ENCODE measurements around the gene ITIH2. TPM values are rescaled to one million over a fixed set of nuclear protein-coding genes. Genes with fewer than 3 reads are reported as not detected.
"Not testable (repeated sequence)": the region's sequence is repeated elsewhere in the genome, so short reads cannot be mapped to it uniquely, and the experiment has no call there.

The ITIH2 gene
- total RNA-seq, 1 donor from 2014 or later, result not detected

- no peaks in the 10 kb centered on the region for H3K4me1 Mint-ChIP-seq (ENCODE audit: low read depth)
- peaks cover 32% of the 10 kb centered on the region for H3K27me3 Mint-ChIP-seq (ENCODE audit: insufficient read depth)
- H3K27ac Mint-ChIP-seq, result no peak overlapping the region
- DNase-seq (ENCODE audit: low spot score), result no peak
- H3K4me3 Mint-ChIP-seq, result no peak overlapping the region
- H3K9me3 Mint-ChIP-seq, result no peaks in the 10 kb centered on the region
- no peaks in the 10 kb centered on the region for H3K36me3 Mint-ChIP-seq (ENCODE audit: low read depth)
- intact Hi-C loops (cut with micrococcal nuclease), result no loop called here
Measured at GRCh38 chr10:7679256-7679655, 23.9 kb upstream of the ITIH2 start.

GRCh38 chr10:7680078-7680477 is 23.0 kb upstream of the ITIH2 start:
- H3K36me3 Mint-ChIP-seq (ENCODE audit: low read depth); intact Hi-C loops (cut with micrococcal nuclease); H3K9me3 Mint-ChIP-seq: not testable (repeated sequence)

GRCh38 chr10:7686351-7687171 is 16.6 kb upstream of the ITIH2 start:
- H3K4me1 Mint-ChIP-seq (ENCODE audit: low read depth), result peaks cover 16% of the 10 kb centered on the region
- no peak for DNase-seq (ENCODE audit: low spot score)
- no peak overlapping the region for H3K27ac Mint-ChIP-seq
- intact Hi-C loops (cut with micrococcal nuclease), result loop anchor here (1.0 to 5.0 kb wide), 6 partner anchors 161 to 1618 kb away; no protein-coding TSS in a partner anchor
- peaks cover 29% of the 10 kb centered on the region for H3K27me3 Mint-ChIP-seq (ENCODE audit: insufficient read depth)
- H3K4me3 Mint-ChIP-seq, result no peak overlapping the region
- H3K9me3 Mint-ChIP-seq, result peaks cover 30% of the 10 kb centered on the region
- H3K36me3 Mint-ChIP-seq (ENCODE audit: low read depth), result peaks cover 4% of the 10 kb centered on the region

More at GRCh38 chr10:7680078-7680477, 23.0 kb upstream of the ITIH2 start:
- not testable (repeated sequence) for H3K27ac Mint-ChIP-seq; DNase-seq (ENCODE audit: low spot score); H3K4me3 Mint-ChIP-seq; H3K4me1 Mint-ChIP-seq (ENCODE audit: low read depth)
- peaks cover 36% of the 10 kb centered on the region for H3K27me3 Mint-ChIP-seq (ENCODE audit: insufficient read depth)

- H3K9me3 Mint-ChIP-seq, result peaks cover 34% of the 10 kb centered on the region
- H3K4me1 Mint-ChIP-seq (ENCODE audit: low read depth), result peaks cover 19% of the 10 kb centered on the region
- DNase-seq (ENCODE audit: low spot score), result peak; percentile 66
- intact Hi-C loops (cut with micrococcal nuclease), result loop anchor here (1.0 to 5.0 kb wide), 6 partner anchors 162 to 1617 kb away; no protein-coding TSS in a partner anchor
- no peak overlapping the region for H3K4me3 Mint-ChIP-seq
- H3K27me3 Mint-ChIP-seq (ENCODE audit: insufficient read depth), result peaks cover 28% of the 10 kb centered on the region
- H3K36me3 Mint-ChIP-seq (ENCODE audit: low read depth), result peaks cover 4% of the 10 kb centered on the region
- no peak overlapping the region for H3K27ac Mint-ChIP-seq
Measured at GRCh38 chr10:7687228-7687907, 15.7 kb upstream of the ITIH2 start.

GRCh38 chr10:7689591-7689990 is 13.5 kb upstream of the ITIH2 start:
- DNase-seq (ENCODE audit: low spot score), result no peak
- H3K4me1 Mint-ChIP-seq (ENCODE audit: low read depth), result peaks cover 19% of the 10 kb centered on the region
- H3K36me3 Mint-ChIP-seq (ENCODE audit: low read depth), result peaks cover 6% of the 10 kb centered on the region
- peaks cover 42% of the 10 kb centered on the region for H3K9me3 Mint-ChIP-seq
- peaks cover 8% of the 10 kb centered on the region for H3K27me3 Mint-ChIP-seq (ENCODE audit: insufficient read depth)
- intact Hi-C loops (cut with micrococcal nuclease), result loop anchor here (5.0 kb wide), 3 partner anchors 272 to 1272 kb away; no protein-coding TSS in a partner anchor
- H3K27ac Mint-ChIP-seq, result no peak overlapping the region
- H3K4me3 Mint-ChIP-seq, result no peak overlapping the region

- H3K27me3 Mint-ChIP-seq (ENCODE audit: insufficient read depth); H3K36me3 Mint-ChIP-seq (ENCODE audit: low read depth); intact Hi-C loops (cut with micrococcal nuclease); H3K4me3 Mint-ChIP-seq; H3K27ac Mint-ChIP-seq: not testable (repeated sequence)
- Mint-ChIP-seq H3K4me1 (ENCODE audit: low read depth) (peaks cover 19% of the 10 kb centered on the region), H3K9me3 (peaks cover 42% of the 10 kb centered on the region)
- DNase-seq (ENCODE audit: low spot score), result peak; percentile 22
Measured at GRCh38 chr10:7690885-7691597, 12.1 kb upstream of the ITIH2 start.

GRCh38 chr10:7692368-7692767 is 10.7 kb upstream of the ITIH2 start:
- intact Hi-C loops (cut with micrococcal nuclease); H3K27ac Mint-ChIP-seq; H3K27me3 Mint-ChIP-seq (ENCODE audit: insufficient read depth); H3K4me3 Mint-ChIP-seq; DNase-seq (ENCODE audit: low spot score); H3K36me3 Mint-ChIP-seq (ENCODE audit: low read depth): not testable (repeated sequence)
- Mint-ChIP-seq H3K4me1 (ENCODE audit: low read depth) (peaks cover 14% of the 10 kb centered on the region), H3K9me3 (peaks cover 42% of the 10 kb centered on the region)

- H3K36me3 Mint-ChIP-seq (ENCODE audit: low read depth); H3K4me3 Mint-ChIP-seq; H3K27ac Mint-ChIP-seq; intact Hi-C loops (cut with micrococcal nuclease); H3K27me3 Mint-ChIP-seq (ENCODE audit: insufficient read depth); DNase-seq (ENCODE audit: low spot score): not testable (repeated sequence)
- Mint-ChIP-seq H3K9me3 (peaks cover 42% of the 10 kb centered on the region), H3K4me1 (ENCODE audit: low read depth) (peaks cover 10% of the 10 kb centered on the region)
Measured at GRCh38 chr10:7693194-7693593, 9.9 kb upstream of the ITIH2 start.

GRCh38 chr10:7696545-7696944 is 6.6 kb upstream of the ITIH2 start:
- Mint-ChIP-seq H3K4me3 (no peak overlapping the region), H3K4me1 (ENCODE audit: low read depth) (peaks cover 3% of the 10 kb centered on the region), H3K27me3 (ENCODE audit: insufficient read depth) (peaks cover 4% of the 10 kb centered on the region), H3K27ac (no peak overlapping the region), H3K36me3 (ENCODE audit: low read depth) (peaks cover 2% of the 10 kb centered on the region), H3K9me3 (peaks cover 12% of the 10 kb centered on the region)
- intact Hi-C loops (cut with micrococcal nuclease), result no loop called here
- DNase-seq (ENCODE audit: low spot score), result no peak

GRCh38 chr10:7697426-7697825 is 5.7 kb upstream of the ITIH2 start:
- H3K9me3 Mint-ChIP-seq, result peaks cover 8% of the 10 kb centered on the region
- peaks cover 4% of the 10 kb centered on the region for H3K27me3 Mint-ChIP-seq (ENCODE audit: insufficient read depth)
- no peaks in the 10 kb centered on the region for H3K4me1 Mint-ChIP-seq (ENCODE audit: low read depth)
- no peak overlapping the region for H3K27ac Mint-ChIP-seq
- H3K4me3 Mint-ChIP-seq, result no peak overlapping the region
- intact Hi-C loops (cut with micrococcal nuclease), result no loop called here
- peaks cover 2% of the 10 kb centered on the region for H3K36me3 Mint-ChIP-seq (ENCODE audit: low read depth)
- DNase-seq (ENCODE audit: low spot score), result no peak

GRCh38 chr10:7700577-7701125 is 2.5 kb upstream of the ITIH2 start:
- no peak overlapping the region for H3K4me3 Mint-ChIP-seq
- intact Hi-C loops (cut with micrococcal nuclease), result no loop called here
- no peaks in the 10 kb centered on the region for H3K9me3 Mint-ChIP-seq
- H3K36me3 Mint-ChIP-seq (ENCODE audit: low read depth), result no peaks in the 10 kb centered on the region
- no peak overlapping the region for H3K27ac Mint-ChIP-seq
- DNase-seq (ENCODE audit: low spot score), result no peak
- H3K27me3 Mint-ChIP-seq (ENCODE audit: insufficient read depth), result peaks cover 16% of the 10 kb centered on the region
- H3K4me1 Mint-ChIP-seq (ENCODE audit: low read depth), result no peaks in the 10 kb centered on the region

GRCh38 chr10:7701158-7701742 is 1.9 kb upstream of the ITIH2 start:
- no peak overlapping the region for H3K27ac Mint-ChIP-seq
- no peaks in the 10 kb centered on the region for H3K9me3 Mint-ChIP-seq
- H3K4me3 Mint-ChIP-seq, result no peak overlapping the region
- no peaks in the 10 kb centered on the region for H3K4me1 Mint-ChIP-seq (ENCODE audit: low read depth)
- H3K27me3 Mint-ChIP-seq (ENCODE audit: insufficient read depth), result peaks cover 18% of the 10 kb centered on the region
- DNase-seq (ENCODE audit: low spot score), result no peak
- H3K36me3 Mint-ChIP-seq (ENCODE audit: low read depth), result no peaks in the 10 kb centered on the region
- intact Hi-C loops (cut with micrococcal nuclease), result no loop called here

Measured in activated T-helper 1 cell treated with anti-CD3 and anti-CD28 coated beads, Interleukin-12 subunit alpha, Interleukin-12 subunit beta, Interleukin-2, Interleukin-4 antibody, amounts not matched to agents 30 ng/mL and 10 ng/mL and 1 ng/mL, durations not matched to agents 14 hours and 24 hours and 36 hours (primary cell).